ENCODE measurements around the gene EPS15. TPM values are rescaled to one million over a fixed set of nuclear protein-coding genes. Genes with fewer than 3 reads are reported as not detected.
"Not testable (repeated sequence)": the region's sequence is repeated elsewhere in the genome, so short reads cannot be mapped to it uniquely, and the experiment has no call there.

EPS15 gene
- total and polyA plus RNA-seq, 8 donors: 45.6 to 79.0 (median 54.9) TPM

DNA sequence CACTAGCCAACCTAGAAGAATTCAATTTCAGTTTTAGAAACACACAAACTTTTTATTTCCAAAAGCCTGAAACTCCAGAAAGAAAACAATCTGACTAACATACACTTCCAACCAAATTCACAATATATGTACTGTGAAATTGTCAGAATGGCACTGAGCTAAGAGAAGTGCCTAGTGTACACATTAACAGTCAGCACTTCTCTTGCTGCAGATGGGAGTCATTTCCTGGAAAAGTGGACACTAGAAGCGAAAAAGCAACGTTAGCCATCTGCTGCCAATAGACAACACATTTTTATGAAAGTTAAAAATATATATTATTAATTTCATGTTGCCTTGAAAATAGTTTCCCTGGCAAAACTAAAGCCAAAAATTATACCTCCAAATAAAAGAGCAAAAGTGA is 66.1 kb downstream of the EPS15 start:
- intact Hi-C loops (cut with DNase I): no loop called here
- peak in 1 of 4 donors; percentile 26 for DNase-seq
- Histone ChIP-seq H3K9me3 (no peaks in the 10 kb centered on the region), H3K36me3 (peaks cover 0 to 19% of the 10 kb centered on the region in 2 donors), H3K4me1 (no peaks in the 10 kb centered on the region), H3K27me3 (no peaks in the 10 kb centered on the region), H3K27ac (peak overlapping the region in 1 of 2 donors; percentile 9), H3K4me3 (no peak overlapping the region)
- TF ChIP-seq, protein P1, sequence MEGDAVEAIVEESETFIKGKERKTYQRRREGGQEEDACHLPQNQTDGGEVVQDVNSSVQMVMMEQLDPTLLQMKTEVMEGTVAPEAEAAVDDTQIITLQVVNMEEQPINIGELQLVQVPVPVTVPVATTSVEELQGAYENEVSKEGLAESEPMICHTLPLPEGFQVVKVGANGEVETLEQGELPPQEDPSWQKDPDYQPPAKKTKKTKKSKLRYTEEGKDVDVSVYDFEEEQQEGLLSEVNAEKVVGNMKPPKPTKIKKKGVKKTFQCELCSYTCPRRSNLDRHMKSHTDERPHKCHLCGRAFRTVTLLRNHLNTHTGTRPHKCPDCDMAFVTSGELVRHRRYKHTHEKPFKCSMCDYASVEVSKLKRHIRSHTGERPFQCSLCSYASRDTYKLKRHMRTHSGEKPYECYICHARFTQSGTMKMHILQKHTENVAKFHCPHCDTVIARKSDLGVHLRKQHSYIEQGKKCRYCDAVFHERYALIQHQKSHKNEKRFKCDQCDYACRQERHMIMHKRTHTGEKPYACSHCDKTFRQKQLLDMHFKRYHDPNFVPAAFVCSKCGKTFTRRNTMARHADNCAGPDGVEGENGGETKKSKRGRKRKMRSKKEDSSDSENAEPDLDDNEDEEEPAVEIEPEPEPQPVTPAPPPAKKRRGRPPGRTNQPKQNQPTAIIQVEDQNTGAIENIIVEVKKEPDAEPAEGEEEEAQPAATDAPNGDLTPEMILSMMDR (IDR thresholded peaks at IDR 0.05): no peak
- peak; percentile 57 for ATAC-seq

GRCh38 chr1:51448844-51449454 is 70.1 kb downstream of the EPS15 start:
- H3K27ac ChIP-seq; H3K9me3 ChIP-seq; DNase-seq; intact Hi-C loops (cut with DNase I); H3K4me1 ChIP-seq; H3K4me3 ChIP-seq; H3K27me3 ChIP-seq: not testable (repeated sequence)
- peak; percentile 29 for ATAC-seq
- peaks cover 0 to 33% of the 10 kb centered on the region in 2 donors for H3K36me3 ChIP-seq

- Histone ChIP-seq H3K4me1 (peaks cover 0 to 9% of the 10 kb centered on the region in 2 donors), H3K9me3 (no peaks in the 10 kb centered on the region), H3K27me3 (no peaks in the 10 kb centered on the region), H3K36me3 (peaks cover 0 to 31% of the 10 kb centered on the region in 2 donors), H3K27ac (peak overlapping the region; percentile 18 to 35), H3K4me3 (no peak overlapping the region)
- TF ChIP-seq, protein P1 (IDR thresholded peaks at IDR 0.05): no peak
- no peak for ATAC-seq
- intact Hi-C loops (cut with DNase I): no loop called here
- peak in 2 of 4 donors; percentile 13 to 48 for DNase-seq
These were observed 73.5 kb downstream of the EPS15 start for GRCh38 chr1:51445351-51446090.

DNA sequence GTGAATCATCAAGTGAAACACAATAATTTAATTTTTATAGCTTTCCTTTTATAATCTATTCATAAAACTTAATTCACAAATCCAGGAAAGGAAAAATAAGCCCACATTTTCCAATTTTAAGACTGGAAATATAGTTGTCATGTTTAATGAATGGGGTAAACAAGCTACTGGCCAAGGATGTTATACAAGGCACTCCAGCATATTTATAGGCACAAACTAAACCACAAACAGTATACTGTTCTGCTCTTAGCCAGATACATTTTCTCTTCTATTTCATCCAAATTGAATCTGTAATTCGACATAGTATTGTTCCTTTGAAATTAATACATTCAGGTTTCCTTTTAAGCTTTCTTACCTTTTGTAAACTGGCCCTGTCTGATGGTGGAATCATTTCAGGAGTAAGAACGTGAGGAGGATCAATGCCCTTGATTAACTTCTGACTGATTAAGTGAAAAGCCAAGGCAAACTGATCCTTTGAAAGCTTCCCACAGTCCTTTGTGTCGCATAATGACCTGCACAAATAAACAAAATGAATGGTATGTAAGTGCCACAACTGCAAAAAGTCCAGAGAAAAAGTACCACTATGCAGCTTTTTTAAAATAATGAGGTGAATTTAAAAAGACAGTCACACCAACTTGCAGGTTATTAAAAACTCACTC is 74.4 kb downstream of the EPS15 start:
- Histone ChIP-seq H3K27me3 (no peaks in the 10 kb centered on the region), H3K9me3 (no peaks in the 10 kb centered on the region), H3K4me3 (no peak overlapping the region), H3K4me1 (peaks cover 0 to 9% of the 10 kb centered on the region in 2 donors), H3K36me3 (peaks cover 0 to 31% of the 10 kb centered on the region in 2 donors), H3K27ac (no peak overlapping the region)
- DNase-seq (no peak), ATAC-seq (no peak)
- TF ChIP-seq, protein P1 (IDR thresholded peaks at IDR 0.05): no peak
- intact Hi-C loops (cut with DNase I): no loop called here

GRCh38 chr1:51444096-51444495 is 75.0 kb downstream of the EPS15 start:
- no peak for ATAC-seq
- Histone ChIP-seq H3K4me1 (peaks cover 0 to 9% of the 10 kb centered on the region in 2 donors), H3K27ac (no peak overlapping the region), H3K4me3 (no peak overlapping the region), H3K9me3 (no peaks in the 10 kb centered on the region), H3K36me3 (peaks cover 0 to 35% of the 10 kb centered on the region in 2 donors), H3K27me3 (no peaks in the 10 kb centered on the region)
- TF ChIP-seq, protein P1 (IDR thresholded peaks at IDR 0.05): no peak
- no peak for DNase-seq
- intact Hi-C loops (cut with DNase I): no loop called here

All from left lung (tissue), 10 donors.